ENCODE measurements around the gene ACAP1.

The ACAP1 gene

DNA sequence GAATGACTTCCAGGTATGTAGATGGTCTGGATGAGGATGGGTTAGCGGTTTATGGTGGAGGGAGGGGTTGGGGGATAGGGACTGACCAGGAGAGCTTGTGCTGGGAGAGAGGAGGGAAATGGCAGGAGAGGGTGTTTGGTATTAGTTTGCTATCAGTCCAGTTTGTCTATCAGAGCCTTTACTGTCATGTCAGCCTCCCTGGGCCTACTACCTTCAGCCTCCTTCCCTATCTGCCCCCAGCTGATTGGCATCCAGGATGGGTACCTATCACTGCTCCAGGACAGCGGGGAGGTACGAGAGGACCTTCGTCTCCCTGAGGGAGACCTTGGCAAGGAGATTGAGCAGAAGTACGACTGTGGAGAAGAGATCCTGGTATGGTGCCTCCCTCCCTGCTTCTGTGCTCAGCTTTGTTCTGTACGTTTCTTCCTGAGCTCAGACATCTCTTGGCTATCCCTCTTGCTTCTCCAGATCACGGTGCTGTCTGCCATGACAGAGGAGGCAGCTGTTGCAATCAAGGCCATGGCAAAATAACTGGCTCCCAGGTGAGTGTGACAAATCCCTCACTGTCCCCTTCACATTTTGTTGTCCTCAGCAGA lies 25.1 kb upstream of the ACAP1 start:
- DNase-seq = no peak

- no peak for DNase-seq
These were observed 23.8 kb upstream of the ACAP1 start for GRCh38 chr17:7312432-7313087.

- no peak for DNase-seq
These were observed 23.0 kb upstream of the ACAP1 start for GRCh38 chr17:7313088-7313889.

DNA sequence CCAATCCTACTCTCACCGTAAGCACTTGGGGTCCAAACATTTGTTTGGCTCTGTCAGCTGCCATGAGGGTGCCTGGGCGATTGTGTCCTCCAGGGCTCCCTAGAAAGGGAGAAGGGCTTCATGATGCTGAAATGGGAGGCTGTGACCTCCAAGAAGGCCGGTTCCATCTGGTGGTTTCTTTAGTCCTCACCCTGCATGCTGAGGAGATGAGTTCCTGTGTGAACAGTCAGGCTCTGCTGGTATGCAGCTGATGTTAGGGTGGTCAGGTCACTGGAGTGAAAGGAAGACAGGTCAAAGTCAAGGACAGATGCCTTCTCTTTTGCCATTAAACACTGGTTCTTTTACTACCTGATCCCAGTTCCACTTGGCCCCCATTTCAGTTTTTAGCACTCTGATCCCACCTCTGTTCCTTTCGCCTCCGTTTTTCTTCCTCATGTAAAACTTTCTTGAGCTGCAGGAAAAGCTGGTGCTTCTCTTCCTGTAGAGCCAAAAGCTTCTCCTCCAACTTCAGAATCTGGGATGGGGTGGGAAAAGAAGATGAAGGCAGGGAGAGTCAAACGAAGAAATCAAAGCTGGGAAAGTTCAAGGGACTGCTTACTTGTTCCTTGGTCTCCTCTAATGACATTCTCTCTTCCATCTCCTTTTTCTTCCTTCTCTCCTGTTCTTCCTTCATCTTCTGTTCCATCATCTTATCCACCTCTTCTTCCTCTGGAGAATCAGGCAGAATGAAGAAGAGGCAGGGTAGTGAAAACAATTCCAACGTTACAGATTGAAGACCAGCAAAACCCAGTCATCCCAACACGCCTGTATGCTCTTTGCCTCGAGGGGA lies 22.2 kb upstream of the ACAP1 start:
- no peak for DNase-seq

GRCh38 chr17:7314719-7315569 lies 21.4 kb upstream of the ACAP1 start, which contains the start of gene GPS2:
Gene GPS2, minus strand, starts transcription at chr17:7315360. Its CDS starts 308 bp downstream, at chr17:7315052.
- DNase-seq = peak; percentile 65

DNA sequence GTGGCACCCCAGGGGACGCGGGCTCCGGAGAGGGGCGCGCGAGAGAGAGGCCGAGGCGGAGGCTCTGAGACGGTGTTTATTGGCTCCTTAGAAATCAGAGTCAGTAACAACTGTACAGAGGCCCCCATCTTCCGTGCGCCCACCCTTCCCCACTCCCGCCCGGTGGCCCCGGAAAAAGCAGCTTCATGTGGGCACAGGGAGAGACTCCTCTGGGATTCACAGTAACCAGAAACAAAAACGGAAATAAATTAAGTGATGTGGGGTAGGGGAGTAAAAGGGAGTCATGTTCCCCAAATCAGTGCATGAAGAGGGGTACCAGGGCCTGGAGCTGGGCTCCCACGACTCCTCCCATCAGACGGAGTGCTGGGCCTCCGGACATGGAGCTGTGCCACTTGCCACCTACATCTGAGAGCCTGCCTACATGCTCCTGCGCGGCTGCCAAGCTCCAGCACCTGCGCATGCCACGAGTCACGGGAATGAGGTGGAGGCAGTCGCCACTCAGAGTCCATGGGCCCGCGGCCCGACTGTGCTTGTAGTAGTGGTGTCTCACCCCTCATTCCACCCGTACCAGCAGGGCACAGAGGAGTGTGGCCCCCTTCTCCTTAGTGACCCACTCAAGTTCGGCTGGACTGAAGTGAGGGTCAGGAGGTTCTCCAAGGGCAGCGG lies 20.6 kb upstream of the ACAP1 start:
- DNase-seq = no peak

DNA sequence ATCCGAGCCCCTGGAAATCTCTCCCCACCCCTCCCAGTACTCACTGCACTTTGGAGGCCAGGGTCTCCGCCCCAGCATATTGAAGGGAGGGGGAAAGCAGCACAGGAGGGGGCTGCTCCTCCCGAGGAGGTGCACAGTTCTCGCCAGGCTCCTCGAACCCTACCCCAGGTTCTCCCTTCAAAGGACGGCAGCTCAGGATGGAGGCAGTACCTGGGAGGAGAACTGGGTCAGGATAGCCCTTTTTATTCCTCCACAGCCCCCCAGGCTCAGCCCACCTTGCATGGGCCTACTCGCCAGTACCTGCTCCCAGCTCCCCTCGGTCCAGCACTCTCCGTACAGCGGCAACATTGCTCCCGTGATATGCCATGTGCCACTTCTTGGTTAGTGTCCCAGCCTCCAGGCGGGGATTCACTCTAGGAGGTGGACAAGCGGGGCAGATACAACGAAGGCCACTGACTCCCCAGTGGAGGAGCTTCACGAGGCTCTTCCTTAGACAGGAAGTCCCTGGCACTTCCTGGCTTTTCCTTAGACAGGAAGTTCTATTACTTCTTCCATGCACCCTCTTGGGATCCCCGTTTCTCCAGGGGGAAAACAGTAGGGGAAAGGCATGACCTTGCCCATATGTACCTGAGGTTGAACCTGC lies 19.0 kb upstream of the ACAP1 start:
- DNase-seq = no peak

DNA sequence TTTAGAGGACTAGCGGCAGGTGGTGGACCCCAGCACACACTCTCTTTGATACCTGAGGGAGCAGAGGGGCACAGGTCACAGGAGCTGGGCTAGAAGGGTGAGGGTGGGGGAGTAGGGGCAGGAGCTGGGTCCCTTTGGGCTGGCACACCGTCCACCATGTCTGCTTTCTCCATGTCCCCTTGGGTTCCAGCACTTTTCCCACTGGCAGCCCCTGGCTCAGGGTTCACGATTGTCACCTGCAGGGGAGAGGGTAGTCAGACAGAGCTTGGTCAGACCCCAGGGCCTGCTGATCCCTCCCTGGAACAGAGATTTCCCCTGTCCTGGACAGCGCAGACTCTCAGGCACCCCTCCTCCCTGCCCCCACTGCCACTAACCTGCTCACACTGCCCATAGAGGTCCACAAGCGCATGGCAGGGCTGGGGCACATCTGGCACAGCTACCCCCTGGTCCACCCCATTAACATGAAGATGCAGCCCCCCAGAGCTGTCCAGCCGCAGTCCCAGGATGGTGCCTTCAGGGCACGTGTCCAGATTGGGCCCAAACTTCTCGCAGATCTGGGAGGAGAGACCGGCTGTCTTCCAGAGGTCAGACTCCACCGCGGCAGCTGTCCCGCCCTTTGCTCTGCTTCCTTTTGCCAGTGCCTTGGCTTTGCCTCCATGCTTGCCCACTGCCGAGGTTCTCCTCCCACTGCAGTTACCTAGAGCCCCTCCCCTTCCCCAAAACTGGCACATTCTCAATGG lies 18.0 kb upstream of the ACAP1 start:
- no peak for DNase-seq

- DNase-seq = no peak
These were observed 14.9 kb upstream of the ACAP1 start for GRCh38 chr17:7321466-7321865.

DNA sequence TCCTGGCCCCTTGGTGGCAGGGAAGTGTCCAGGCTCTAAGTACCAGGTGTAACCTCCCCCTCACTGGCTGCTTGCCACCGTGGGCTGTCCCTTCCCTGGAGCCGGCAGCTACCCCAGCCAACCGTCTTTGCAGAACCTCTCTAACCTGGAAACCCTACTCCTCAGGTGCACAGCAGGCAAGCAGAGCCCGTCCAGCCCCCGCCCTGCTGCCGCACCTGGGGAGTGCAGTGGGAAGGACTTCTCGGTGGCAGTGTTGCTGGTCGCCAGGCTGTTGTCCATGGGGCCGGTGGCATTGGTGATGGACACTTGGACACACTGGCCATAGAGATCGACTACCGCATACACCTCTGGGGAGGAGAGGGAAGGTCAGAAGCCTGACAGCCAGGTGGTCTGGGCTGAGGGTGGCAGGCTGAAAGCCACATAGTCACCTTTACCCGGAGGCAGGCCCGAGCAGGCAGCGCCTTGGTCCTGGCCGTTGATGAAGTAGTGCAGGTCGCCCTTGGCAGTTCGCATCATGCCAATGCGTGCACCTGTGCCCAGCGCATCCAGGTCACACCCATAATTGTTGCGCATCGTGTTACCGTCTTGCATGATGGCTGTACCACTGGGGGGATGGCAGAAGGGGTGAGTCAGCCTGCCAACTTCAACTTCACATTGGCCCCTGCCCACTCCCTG lies 13.7 kb upstream of the ACAP1 start:
- no peak for DNase-seq

GRCh38 chr17:7323731-7324437 lies 12.4 kb upstream of the ACAP1 start:
- DNase-seq = no peak

- DNase-seq = no peak
These were observed 11.9 kb upstream of the ACAP1 start for GRCh38 chr17:7324438-7324779.

DNA sequence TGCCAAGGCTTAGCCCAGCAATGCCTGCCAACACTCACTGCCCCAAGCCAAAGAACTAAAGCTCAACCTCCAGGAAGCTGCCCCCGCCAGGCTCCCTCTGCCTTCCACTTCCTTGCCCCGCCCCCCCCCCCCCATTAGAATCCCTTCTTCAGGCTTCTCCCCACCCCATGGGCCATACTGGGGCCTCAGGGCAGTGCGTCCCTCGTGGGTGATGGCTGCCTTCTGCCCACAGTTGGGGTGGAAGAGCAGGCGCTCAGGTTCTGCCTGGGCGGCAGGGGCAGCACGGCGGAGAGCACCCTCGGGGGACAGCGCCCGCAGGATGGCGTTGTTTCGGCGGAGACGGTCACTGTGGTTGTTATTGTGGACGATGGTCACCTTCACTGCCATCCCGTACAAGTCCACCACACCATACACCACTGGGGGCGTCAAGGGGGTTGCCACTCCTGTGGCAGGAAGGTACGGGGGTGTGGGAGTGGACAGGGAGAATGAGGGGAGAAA lies 11.2 kb upstream of the ACAP1 start:
- DNase-seq = no peak

DNA sequence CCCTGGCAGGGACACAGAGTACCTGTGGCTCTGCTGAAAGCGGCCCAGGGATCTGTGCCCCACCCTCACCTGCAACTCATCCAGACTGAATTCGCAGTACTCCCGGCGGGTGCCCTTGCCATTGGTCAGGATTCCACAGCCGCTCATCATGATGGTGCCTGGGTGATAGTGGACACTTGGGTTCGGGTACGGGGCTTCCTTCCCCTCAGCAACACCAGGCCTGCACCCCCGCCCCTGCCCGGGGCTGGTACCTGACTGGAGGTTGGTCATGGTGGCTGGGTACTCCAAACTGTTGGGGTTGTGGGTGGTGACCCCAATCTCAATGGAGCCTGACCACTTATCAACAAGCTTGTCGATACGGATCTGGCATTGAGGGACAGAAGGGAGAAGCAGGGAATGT lies 10.1 kb upstream of the ACAP1 start:
- no peak for DNase-seq

DNA sequence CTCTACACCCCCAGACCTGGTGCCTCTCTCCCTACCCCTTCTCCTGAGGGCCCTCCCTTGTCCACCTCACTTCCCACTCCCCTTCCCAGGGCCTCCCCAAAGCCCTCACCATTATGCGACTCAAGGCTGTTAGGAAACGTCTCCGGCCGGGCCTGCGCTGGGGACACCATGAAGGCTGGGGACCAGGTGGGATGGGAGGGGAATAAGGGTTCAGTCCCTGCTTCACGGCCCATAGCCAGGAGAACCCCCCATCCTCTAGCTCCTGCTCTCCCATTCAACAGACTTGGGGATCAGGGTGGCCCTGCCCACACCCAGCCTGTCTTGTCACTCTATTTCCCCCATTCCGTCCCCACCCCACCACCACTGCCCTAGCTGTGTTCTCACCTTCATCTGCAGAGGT lies 9.3 kb upstream of the ACAP1 start:
- DNase-seq = no peak

GRCh38 chr17:7327501-7327900 lies 8.8 kb upstream of the ACAP1 start:
- DNase-seq = no peak

DNA sequence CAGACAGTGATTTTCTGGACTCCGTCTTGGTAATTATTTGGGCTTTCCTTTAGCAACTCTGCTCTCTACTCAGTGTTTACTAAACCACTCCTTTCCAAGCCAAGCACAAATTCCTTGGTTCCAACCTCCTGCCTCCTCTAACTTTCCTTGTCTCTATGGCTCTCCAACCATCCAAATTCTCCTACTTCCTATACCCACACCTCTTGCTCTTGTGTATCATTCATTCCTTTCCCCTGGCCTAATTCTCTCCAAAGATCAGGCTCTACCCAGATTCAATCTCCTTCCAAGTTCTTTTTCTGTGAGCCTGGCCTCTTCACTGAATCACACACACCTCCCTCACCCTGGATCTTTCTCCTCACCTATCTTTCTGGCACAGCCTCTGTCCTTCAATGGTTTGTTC lies 8.3 kb upstream of the ACAP1 start:
- no peak for DNase-seq

DNA sequence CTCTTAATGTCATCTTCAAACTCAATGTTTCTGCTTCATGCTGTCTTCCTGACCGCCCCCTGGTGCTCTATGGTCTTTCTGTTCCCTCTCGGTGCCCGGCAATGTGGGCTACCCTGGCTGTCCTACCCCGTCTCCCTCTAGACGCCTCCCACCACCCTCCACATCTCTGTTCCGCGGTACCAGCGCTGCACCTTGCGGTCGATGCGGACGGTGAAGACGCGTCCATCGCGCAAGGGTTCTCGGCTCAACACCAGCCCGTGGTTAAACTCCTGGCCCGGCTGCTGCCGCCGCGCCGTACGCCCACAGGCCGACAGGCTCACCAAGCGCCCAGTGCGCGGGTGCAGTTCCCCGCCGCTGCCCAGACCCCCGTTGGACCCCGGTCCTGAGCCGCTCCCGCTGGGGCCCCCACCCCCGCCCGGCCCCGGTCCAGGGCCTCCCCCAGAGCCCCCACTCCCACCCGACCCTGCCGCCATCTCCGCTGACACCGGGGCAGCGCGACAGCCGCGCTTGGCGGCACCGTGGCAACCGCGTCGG lies 7.4 kb upstream of the ACAP1 start, which contains the start of gene NEURL4:
NEURL4 (minus strand) TSS at position 496 of the 534 bp plus-strand sequence; CDS start at position 473, 23 bp downstream.
- DNase-seq = no peak
